Natural killer cell (primary cell): ENCODE results near the gene ALDH7A1. TPM values are rescaled to one million over a fixed set of nuclear protein-coding genes. Genes with fewer than 3 reads are reported as not detected.

ENCODE experiments used
- ATAC-seq, 3 donors: fragments of 150-1000 bp in 2 of 3; fragments of 200-7000 bp in 1 of 3; cut with Tn5 transposase; 1 replicate in 1 of 3; 2 replicates in 2 of 3; pipeline ENCODE4 v1.10.0; 2021; ENCODE audit warnings: mild to moderate bottlenecking in 2 of 3, moderate library complexity in 2 of 3
- DNase-seq, 2 donors: peaks; one replicate each; pipeline versions ENCODE4 v3.0.0 to v3.0.0-alpha.2; 2013 to 2021; ENCODE audit warnings: mixed read lengths in 1 of 2
- H3K27ac ChIP-seq: one replicate; pipeline ENCODE4 v1.5.1; 2013; ENCODE audit warnings: mild to moderate bottlenecking, low read length
- H3K27me3 ChIP-seq: one replicate; pipeline ENCODE4 v1.6.1; 2013; ENCODE audit warnings: low read length; ENCODE audit not compliant: control insufficient read depth, insufficient read depth
- H3K36me3 ChIP-seq: one replicate; pipeline ENCODE4 v1.6.1; 2013; ENCODE audit warnings: low read length; ENCODE audit not compliant: control insufficient read depth, insufficient read depth
- H3K4me1 ChIP-seq: one replicate; pipeline ENCODE4 v1.6.1; 2013; ENCODE audit warnings: low read length; ENCODE audit not compliant: control insufficient read depth, insufficient read depth
- H3K4me3 ChIP-seq: one replicate; pipeline ENCODE4 v1.5.1; 2013; ENCODE audit warnings: low read length
- H3K9me3 ChIP-seq: one replicate; pipeline ENCODE4 v1.6.1; 2013; ENCODE audit warnings: low read length; ENCODE audit not compliant: control insufficient read depth, insufficient read depth
- H3K27ac Mint-ChIP-seq, 2 donors: one replicate each; pipeline ENCODE4 v1.8.0; 2022; ENCODE audit warnings: mild to moderate bottlenecking in 2 of 2, mixed read lengths in 2 of 2, moderate library complexity in 1 of 2
- H3K27me3 Mint-ChIP-seq, 2 donors: one replicate each; pipeline ENCODE4 v1.8.0; 2022; ENCODE audit warnings: low read depth in 2 of 2, mixed read lengths in 2 of 2
- H3K36me3 Mint-ChIP-seq: one replicate; pipeline ENCODE4 v1.8.0; 2022; ENCODE audit warnings: mixed read lengths
- H3K4me1 Mint-ChIP-seq, 2 donors: one replicate each; pipeline ENCODE4 v1.8.0; 2022; ENCODE audit warnings: mixed read lengths in 2 of 2
- H3K4me3 Mint-ChIP-seq: one replicate; pipeline ENCODE4 v1.8.0; 2022; ENCODE audit warnings: mild to moderate bottlenecking, moderate library complexity, mixed read lengths
- H3K9me3 Mint-ChIP-seq, 2 donors: one replicate each; pipeline ENCODE4 v1.8.0; 2022; ENCODE audit warnings: mixed read lengths in 2 of 2
- CTCF ChIP-seq: fragments of 200-600 bp; IDR thresholded peaks from one replicate; pipeline ENCODE4 v1.8.0; 2022; ENCODE audit warnings: antibody characterized with exemption
- WGBS: methylation state at CpG from one replicate; pipeline ENCODE4 v1.1.7; 2013; ENCODE audit warnings: missing lambda C conversion rate; ENCODE audit not compliant: insufficient coverage; 5-methylcytosine and 5-hydroxymethylcytosine counted together
- intact Hi-C: fragments of 100-400 bp; cut with micrococcal nuclease; formaldehyde crosslinking; loops from one replicate; pipeline ENCODE4 v1.14.2; 2022
- total RNA-seq, 4 donors: library from RNA; stranded (reverse); fragments of 120-200 nt in 1 of 4; gene quantifications; one replicate each; pipeline versions ENCODE4 v1.2.3 to v1.2.4, GENCODE V29; 2013 to 2022

The ALDH7A1 gene
- total RNA-seq, 3 donors from 2014 or later (not counting 1 experiment from before 2014, with no cell fraction given) = 0.66 to 1.3 (median 1.2) TPM

DNA sequence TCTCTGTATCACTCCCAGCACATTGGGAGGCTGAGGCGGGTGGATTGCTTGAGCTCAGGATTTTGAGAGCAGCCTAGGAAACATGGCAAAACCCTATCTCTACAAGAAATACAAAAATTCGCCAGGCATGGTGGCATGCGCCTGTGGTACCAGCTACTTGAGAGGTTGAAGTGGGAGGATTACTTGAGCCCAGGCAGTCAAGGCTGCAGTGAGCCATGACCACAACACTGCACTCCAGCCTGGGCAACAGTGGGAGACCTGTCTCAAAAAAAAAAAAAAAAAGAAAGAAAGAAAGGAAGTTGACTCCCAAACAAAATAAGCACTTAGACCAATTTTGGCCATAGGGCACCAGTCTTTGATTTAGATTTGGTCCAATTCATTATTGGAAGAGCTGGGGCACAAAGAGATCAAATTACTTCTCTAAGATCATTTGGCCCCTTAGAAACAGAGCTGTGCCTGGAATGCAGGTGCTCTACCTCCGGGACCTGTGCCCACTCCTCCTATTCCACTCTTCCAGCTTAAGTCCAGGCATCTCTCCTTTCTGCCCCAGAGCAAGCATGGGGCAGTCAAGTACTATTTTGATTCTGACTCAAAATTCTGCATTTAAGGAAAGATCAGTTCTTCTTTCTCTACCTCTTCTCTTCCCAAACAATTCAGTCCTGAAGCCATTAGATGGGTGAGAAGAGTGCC is 59.0 kb downstream of the ALDH7A1 start:
- WGBS = 83% methylated on average over 3 of the region's 4 CpGs
- Mint-ChIP-seq H3K27ac (no peak overlapping the region), H3K4me3 (no peak overlapping the region), H3K9me3 (no peaks in the 10 kb centered on the region), H3K36me3 (no peaks in the 10 kb centered on the region), H3K4me1 (no peaks in the 10 kb centered on the region), H3K27me3 (peaks cover 0 to 5% of the 10 kb centered on the region in 2 donors)
- intact Hi-C loops = no loop called here
- no peaks in the 10 kb centered on the region for H3K36me3 ChIP-seq
- H3K27me3 ChIP-seq = no peaks in the 10 kb centered on the region
- H3K4me3 ChIP-seq = no peak overlapping the region
- TF ChIP-seq CTCF = no peak
- no peaks in the 10 kb centered on the region for H3K9me3 ChIP-seq
- H3K27ac ChIP-seq = no peak overlapping the region
- DNase-seq (no peak), ATAC-seq (no peak)
- no peaks in the 10 kb centered on the region for H3K4me1 ChIP-seq

GRCh38 chr5:126534553-126534952 is 60.5 kb downstream of the ALDH7A1 start:
- 86% methylated on average over 1 of the region's 1 CpG for WGBS
- DNase-seq (no peak), ATAC-seq (no peak)

DNA sequence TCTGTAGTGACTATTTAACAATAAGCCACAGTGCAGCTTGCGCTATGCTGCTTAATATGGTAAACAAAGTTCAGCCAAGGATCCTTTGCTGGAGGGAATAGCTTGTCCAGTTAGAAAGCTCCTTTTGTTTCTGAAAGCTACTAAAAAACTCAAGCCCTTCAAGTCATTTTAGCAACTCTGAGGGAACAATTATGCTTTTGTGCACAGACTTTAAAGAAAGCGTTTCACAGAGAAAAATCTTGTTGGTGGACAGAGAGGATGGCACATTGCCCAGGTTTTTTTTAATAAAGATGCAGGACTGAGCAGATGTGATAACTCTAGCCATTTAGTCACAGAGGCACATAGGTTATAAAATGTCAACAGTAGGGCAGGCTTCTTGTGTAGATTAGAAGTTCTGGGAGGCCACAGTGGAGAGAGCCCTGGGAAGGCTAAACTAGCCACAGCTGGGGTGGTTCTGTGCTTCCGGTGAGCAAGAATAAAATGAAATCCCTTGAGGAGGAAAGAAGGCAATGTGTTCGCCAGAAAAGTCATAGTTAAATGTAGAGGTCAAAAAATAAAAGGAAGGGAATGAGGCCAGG is 63.4 kb downstream of the ALDH7A1 start:
- TF ChIP-seq CTCF = no peak
- peaks cover 1 to 5% of the 10 kb centered on the region in 2 donors for H3K27me3 Mint-ChIP-seq
- no peaks in the 10 kb centered on the region for H3K9me3 Mint-ChIP-seq
- no peak overlapping the region for H3K4me3 Mint-ChIP-seq
- Histone ChIP-seq H3K36me3 (no peaks in the 10 kb centered on the region), H3K9me3 (no peaks in the 10 kb centered on the region), H3K27me3 (no peaks in the 10 kb centered on the region), H3K4me3 (no peak overlapping the region), H3K4me1 (no peaks in the 10 kb centered on the region), H3K27ac (no peak overlapping the region)
- DNase-seq = no peak
- intact Hi-C loops = no loop called here
- H3K36me3 Mint-ChIP-seq = no peaks in the 10 kb centered on the region
- no peak overlapping the region for H3K27ac Mint-ChIP-seq
- WGBS = 83% methylated on average over 4 of the region's 4 CpGs
- ATAC-seq = no peak
- H3K4me1 Mint-ChIP-seq = no peaks in the 10 kb centered on the region

More at GRCh38 chr5:126534553-126534952, 60.5 kb downstream of the ALDH7A1 start:
- Mint-ChIP-seq H3K27ac (no peak overlapping the region), H3K4me1 (no peaks in the 10 kb centered on the region), H3K27me3 (peaks cover 0 to 5% of the 10 kb centered on the region in 2 donors), H3K4me3 (no peak overlapping the region), H3K36me3 (no peaks in the 10 kb centered on the region), H3K9me3 (no peaks in the 10 kb centered on the region)
- no peaks in the 10 kb centered on the region for H3K27me3 ChIP-seq
- H3K4me3 ChIP-seq = no peak overlapping the region
- no peak overlapping the region for H3K27ac ChIP-seq
- H3K4me1 ChIP-seq = no peaks in the 10 kb centered on the region
- no peaks in the 10 kb centered on the region for H3K9me3 ChIP-seq
- H3K36me3 ChIP-seq = no peaks in the 10 kb centered on the region
- no peak for TF ChIP-seq CTCF
- intact Hi-C loops = no loop called here
